Right atrium auricular region (tissue), 2 donors: Measurements from ENCODE around the gene PRKCZ. TPM values are rescaled to one million over a fixed set of nuclear protein-coding genes. Genes with fewer than 3 reads are reported as not detected.
A peak's percentile ranks its signal among the peaks of the same experiment; 100 is the strongest.

Experiments
- DNase-seq: peaks from one replicate; pipeline ENCODE4 v3.0.0-alpha.2; 2019; ENCODE audit warnings: low spot score
- H3K27ac ChIP-seq, 2 donors: fragments of 200-600 bp; sonication (generic); 1 replicate in 1 of 2; 2 replicates in 1 of 2; pipeline ENCODE4 v1.5.1; 2016 to 2019
- H3K27me3 ChIP-seq, 2 donors: fragments of 200-600 bp; sonication (generic); one replicate each; pipeline versions ENCODE4 v1.5.1 to v1.6.0; 2017 to 2019
- H3K36me3 ChIP-seq: fragments of 200-600 bp; sonication (generic); one replicate; pipeline ENCODE4 v1.5.1; 2016
- H3K4me1 ChIP-seq, 2 donors: fragments of 200-600 bp; sonication (generic); one replicate each; pipeline versions ENCODE4 v1.5.1 to v1.6.0; 2017 to 2019
- H3K4me3 ChIP-seq, 2 donors: fragments of 200-600 bp; sonication (generic); 1 replicate in 1 of 2; 2 replicates in 1 of 2; pipeline ENCODE4 v1.5.1; 2017 to 2019; ENCODE audit warnings: mild to moderate bottlenecking in 1 of 2, moderate library complexity in 1 of 2
- H3K9me3 ChIP-seq, 2 donors: fragments of 200-600 bp; sonication (generic); one replicate each; pipeline ENCODE4 v1.5.1; 2019
- total RNA-seq, 2 donors: library from RNA; depleted of rRNA; stranded (reverse); fragments of >200 nt; gene quantifications; one replicate each; pipeline ENCODE4 v1.1.0, GENCODE V29; 2016
- TF ChIP-seq, protein P1 (sequence below), 2 donors: fragments of 200-600 bp; sonication (generic); IDR thresholded peaks; one replicate each; pipeline ENCODE4 v1.5.1; 2019; ENCODE audit warnings: antibody characterized with exemption in 2 of 2

PRKCZ gene
- total RNA-seq, 2 donors from 2014 or later, result 15.3 to 16.4 TPM

DNA sequence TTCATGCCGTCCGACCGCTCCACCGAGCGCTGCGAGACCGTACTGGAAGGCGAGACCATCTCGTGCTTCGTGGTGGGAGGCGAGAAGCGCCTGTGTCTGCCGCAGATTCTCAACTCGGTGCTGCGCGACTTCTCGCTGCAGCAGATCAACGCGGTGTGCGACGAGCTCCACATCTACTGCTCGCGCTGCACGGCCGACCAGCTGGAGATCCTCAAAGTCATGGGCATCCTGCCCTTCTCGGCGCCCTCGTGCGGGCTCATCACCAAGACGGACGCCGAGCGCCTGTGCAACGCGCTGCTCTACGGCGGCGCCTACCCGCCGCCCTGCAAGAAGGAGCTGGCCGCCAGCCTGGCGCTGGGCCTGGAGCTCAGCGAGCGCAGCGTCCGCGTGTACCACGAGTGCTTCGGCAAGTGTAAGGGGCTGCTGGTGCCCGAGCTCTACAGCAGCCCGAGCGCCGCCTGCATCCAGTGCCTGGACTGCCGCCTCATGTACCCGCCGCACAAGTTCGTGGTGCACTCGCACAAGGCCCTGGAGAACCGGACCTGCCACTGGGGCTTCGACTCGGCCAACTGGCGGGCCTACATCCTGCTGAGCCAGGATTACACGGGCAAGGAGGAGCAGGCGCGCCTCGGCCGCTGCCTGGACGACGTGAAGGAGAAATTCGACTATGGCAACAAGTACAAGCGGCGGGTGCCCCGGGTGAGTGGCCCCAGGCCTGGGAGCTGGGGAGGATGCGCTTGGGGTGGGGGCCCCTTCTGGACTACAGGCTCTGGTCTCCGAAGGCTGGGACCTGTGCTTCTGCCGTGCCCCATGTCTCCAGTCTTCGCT lies 179.0 kb downstream of the PRKCZ start:
- Histone ChIP-seq H3K27ac (peak overlapping the region; percentile 86 to 93), H3K27me3 (no peaks in the 10 kb centered on the region), H3K4me1 (peaks cover 0 to 57% of the 10 kb centered on the region in 2 donors), H3K4me3 (peak overlapping the region; percentile 54 to 58), H3K36me3 (no peaks in the 10 kb centered on the region), H3K9me3 (no peaks in the 10 kb centered on the region)
- no peak for DNase-seq
- TF ChIP-seq, protein P1, sequence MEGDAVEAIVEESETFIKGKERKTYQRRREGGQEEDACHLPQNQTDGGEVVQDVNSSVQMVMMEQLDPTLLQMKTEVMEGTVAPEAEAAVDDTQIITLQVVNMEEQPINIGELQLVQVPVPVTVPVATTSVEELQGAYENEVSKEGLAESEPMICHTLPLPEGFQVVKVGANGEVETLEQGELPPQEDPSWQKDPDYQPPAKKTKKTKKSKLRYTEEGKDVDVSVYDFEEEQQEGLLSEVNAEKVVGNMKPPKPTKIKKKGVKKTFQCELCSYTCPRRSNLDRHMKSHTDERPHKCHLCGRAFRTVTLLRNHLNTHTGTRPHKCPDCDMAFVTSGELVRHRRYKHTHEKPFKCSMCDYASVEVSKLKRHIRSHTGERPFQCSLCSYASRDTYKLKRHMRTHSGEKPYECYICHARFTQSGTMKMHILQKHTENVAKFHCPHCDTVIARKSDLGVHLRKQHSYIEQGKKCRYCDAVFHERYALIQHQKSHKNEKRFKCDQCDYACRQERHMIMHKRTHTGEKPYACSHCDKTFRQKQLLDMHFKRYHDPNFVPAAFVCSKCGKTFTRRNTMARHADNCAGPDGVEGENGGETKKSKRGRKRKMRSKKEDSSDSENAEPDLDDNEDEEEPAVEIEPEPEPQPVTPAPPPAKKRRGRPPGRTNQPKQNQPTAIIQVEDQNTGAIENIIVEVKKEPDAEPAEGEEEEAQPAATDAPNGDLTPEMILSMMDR (IDR thresholded peaks at IDR 0.05), result peak in 1 of 2 donors; percentile 31

GRCh38 chr1:2229911-2230731 lies 179.9 kb downstream of the PRKCZ start:
- H3K9me3 ChIP-seq, result no peaks in the 10 kb centered on the region
- H3K27me3 ChIP-seq, result no peaks in the 10 kb centered on the region
- peak overlapping the region; percentile 86 to 93 for H3K27ac ChIP-seq
- peak overlapping the region; percentile 54 to 58 for H3K4me3 ChIP-seq
- H3K4me1 ChIP-seq, result peaks cover 0 to 66% of the 10 kb centered on the region in 2 donors
- no peak for DNase-seq
- no peaks in the 10 kb centered on the region for H3K36me3 ChIP-seq
- TF ChIP-seq, protein P1 (IDR thresholded peaks at IDR 0.05), result no peak

- Histone ChIP-seq H3K4me3 (peak overlapping the region; percentile 54 to 58), H3K36me3 (no peaks in the 10 kb centered on the region), H3K9me3 (no peaks in the 10 kb centered on the region), H3K27ac (peak overlapping the region; percentile 86 to 93), H3K27me3 (no peaks in the 10 kb centered on the region), H3K4me1 (peaks cover 0 to 74% of the 10 kb centered on the region in 2 donors)
- TF ChIP-seq, protein P1 (IDR thresholded peaks at IDR 0.05), result no peak
- DNase-seq, result no peak
Observed at GRCh38 chr1:2230781-2231531, 180.7 kb downstream of the PRKCZ start.

GRCh38 chr1:2231532-2232254 lies 181.5 kb downstream of the PRKCZ start:
- H3K4me3 ChIP-seq, result peak overlapping the region; percentile 54 to 58
- peak overlapping the region; percentile 86 to 93 for H3K27ac ChIP-seq
- TF ChIP-seq, protein P1 (IDR thresholded peaks at IDR 0.05), result no peak
- H3K9me3 ChIP-seq, result no peaks in the 10 kb centered on the region
- H3K4me1 ChIP-seq, result peaks cover 0 to 76% of the 10 kb centered on the region in 2 donors
- DNase-seq, result peak; percentile 95
- no peaks in the 10 kb centered on the region for H3K36me3 ChIP-seq
- H3K27me3 ChIP-seq, result no peaks in the 10 kb centered on the region
